HG02678 (cell line): Measurements from ENCODE around the gene CBS.
"Not testable (repeated sequence)": the region's sequence is repeated elsewhere in the genome, so short reads cannot be mapped to it uniquely, and the experiment has no call there.

Experiments used
- ATAC-seq: cut with Tn5 transposase; IDR thresholded peaks from one replicate; pipeline ENCODE4 v1.9.1; 2021; ENCODE audit warnings: mild to moderate bottlenecking, moderate library complexity; ENCODE audit not compliant: unreplicated experiment

Gene CBS

DNA sequence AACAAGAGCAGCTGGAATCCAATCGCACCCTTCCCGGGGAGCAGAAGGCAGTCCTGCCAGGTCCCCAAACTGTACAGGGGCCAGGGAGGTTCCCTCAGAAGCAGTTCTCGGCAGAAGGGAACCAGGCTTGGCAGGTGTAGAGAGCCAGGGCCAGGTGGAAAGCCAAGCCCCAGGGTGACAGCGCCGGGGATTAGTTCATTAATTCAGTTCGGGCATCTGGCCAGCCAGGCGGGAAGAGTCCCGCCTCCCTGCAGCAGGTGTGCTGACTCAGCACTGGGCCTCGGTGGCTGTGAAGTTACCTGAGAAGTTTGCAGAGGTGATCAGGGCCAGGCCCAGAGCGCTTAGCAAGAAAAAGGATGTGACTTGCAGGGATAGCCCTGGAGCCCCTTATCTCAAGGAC, 6.0 kb downstream of the CBS start:
- not testable (repeated sequence) for ATAC-seq

DNA sequence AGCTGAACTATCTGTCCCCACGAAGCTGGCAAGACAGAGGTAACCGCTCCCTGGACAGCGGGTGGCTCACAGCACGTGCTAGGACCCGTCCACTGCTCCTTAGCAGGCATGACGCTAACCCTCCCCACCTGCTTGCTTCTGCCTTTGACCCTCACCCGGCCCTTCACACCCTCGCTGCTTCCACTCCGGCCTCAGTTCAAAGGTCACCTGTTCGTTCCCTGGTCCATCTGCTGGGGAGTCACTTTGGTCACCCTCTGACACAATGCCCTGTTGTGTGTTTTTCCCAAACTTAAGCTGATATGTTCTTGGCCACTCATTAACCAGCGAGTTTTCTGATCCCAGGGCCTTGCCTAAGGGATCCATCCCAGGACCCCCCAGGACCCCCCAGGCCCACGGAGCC, 7.6 kb downstream of the CBS start:
- ATAC-seq = not testable (repeated sequence)

DNA sequence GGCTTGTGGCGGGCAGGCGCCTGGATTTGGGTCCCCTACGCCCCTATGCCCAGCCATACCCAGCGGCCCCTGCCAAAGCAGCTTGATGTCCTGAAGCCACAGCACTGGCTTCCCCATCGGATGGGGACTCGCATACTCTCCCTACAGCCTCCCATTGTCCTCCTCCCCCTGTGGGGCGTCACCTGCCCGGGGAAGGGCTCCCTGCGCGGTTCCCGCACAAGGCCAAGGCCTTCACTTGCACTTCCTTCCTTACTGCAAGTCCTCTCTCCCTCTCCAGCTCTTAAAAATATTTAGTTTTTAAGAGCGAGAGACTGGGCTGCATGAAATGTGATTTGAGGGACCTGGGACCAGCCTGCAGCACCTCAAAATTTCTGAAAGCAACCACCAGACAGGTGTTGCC, 8.9 kb downstream of the CBS start:
- not testable (repeated sequence) for ATAC-seq

DNA sequence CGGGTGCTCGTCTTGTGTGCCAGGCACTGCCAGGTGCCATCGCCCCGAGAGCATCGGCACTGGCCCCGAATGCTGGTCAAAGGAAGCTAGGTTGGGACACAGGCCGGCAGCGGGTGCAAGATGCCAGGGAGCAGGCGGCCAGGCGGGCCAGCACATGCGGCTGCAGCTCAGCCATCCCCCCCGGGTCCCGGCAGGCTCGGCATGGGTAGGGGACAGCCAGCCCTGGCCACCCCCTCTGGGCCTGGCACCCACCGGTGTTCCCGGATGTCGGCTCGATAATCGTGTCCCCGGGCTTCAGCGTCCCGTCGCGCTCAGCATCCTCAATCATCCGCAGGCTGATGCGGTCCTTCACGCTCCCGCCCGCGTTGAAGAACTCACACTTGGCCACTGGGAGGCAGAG, 9.6 kb downstream of the CBS start:
- not testable (repeated sequence) for ATAC-seq

DNA sequence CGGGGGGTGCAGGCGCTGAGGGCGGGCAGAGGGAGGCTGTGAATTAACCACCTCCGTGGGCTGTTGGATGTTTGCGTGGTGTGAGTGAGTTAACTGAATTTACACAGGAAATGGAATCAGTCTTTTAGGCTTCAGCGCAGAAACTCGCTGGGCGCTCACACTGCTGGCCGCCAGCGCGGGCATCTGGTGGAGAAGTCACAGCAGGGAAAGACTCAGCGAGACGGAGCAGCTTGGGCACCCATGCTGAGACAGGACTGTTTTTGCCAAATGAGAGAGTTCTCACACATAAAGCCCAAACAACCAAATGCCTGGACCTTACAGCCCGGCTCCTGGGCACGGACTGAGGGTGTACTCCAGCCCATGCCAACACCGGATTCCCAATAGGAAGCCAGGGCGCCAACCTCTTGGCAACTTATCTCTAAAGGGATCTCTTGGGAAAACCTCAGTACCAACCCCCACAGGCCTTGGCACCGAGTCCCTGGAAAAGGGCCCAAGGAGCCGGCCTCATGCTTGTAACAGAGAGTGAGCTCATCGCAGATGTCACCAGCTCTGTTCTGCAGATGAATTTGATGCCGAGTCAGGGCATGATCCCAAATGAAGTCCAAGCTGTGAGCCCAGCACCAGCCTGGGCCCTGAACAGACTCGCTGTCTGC, 11.2 kb downstream of the CBS start:
- ATAC-seq = not testable (repeated sequence)

DNA sequence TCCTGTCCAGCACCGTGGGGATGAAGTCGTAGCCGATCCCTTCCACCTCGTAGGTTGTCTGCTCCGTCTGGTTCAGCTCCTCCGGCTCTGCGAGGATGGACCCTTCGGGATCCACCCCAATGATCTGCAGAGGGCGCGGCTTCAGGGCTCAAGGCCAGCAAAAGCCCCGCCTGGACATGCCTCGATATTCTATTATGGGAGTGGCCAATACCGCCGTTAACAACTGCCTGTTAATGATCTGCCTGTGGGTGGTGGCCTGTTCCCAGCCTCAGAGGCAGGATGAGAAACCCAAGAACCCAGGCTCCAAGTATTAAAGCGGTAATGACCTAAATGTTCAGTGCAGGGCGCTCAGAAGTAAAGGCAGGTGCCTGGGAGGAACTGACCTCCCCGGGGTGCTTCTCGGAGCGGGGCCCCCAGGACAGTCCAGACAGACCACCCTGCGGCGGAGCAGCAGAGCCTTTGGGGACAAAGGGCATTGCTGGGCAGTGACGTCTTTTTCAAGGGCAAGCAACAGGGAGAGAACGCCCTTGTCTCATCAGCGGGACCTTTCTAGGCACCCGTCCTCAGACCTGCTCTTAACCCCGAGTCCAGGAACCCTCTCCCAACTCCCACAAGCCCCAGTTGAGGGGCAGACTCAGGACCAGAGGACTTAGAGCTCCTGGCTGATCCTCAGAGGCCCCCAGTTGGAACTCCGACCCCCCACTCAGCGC, 12.5 kb downstream of the CBS start:
- not testable (repeated sequence) for ATAC-seq

DNA sequence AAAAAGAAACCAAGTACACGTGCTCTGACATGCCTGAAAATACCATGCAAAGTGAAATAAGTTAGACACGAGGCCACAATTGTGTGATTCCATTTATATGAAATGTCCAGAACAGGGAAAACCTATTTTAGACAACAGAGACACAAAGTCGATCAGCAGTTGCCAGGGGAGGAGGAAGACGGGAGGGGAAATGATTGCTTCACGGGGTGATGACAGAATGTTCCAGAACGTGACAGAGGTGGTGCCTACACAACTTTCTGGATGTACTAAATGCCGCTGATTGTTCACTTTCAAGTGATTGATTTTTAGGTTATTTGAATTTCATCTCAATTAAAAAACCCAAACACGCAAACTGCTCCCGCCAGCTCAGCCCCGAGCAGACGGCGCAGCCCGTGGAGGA, 22.5 kb downstream of the CBS start:
- not testable (repeated sequence) for ATAC-seq

DNA sequence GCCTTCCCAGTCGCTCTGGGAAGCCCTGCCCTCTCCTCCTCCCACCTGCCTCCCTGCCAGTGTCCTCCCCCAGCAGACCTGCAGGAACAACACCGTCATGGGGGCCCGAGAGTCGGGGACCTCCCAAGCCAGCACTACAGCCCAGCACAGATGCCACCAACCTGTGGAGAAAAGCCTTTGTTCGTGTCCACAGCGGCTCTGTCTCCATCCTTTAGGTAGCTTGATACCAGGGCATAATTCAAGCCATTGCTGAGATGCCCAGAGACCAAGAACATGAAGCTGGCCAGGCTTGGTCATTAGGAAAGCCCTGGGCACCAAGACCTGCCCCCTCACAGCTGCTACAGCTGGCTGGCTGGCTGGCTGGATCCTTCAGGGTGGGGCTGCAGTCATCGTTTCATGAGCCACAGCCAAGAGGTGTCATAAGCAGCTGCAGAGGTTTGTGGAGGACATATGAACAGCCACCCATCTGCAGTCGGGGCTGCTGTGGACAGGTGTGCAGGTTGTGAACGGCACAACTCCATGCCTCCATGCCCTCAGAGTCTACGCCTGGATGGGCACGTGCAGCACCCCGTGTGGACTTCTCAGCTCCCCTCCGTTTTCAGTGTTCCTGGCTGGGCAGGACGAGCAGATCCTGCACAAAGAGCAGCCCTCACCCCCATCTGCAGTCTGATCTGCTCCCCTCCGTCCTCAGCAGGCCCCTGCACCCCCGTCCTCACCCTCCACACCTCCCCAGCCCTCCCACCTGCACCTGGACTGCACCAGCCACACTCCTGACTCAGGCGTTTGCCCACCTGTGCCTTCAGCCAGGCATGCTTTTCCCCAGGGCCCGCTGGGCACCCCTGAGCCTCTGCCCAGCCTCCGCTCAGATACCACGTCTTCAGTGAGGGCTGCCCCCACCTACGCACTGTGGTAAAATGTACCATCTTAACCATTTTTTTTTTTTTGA, 29.5 kb downstream of the CBS start:
- not testable (repeated sequence) for ATAC-seq

DNA sequence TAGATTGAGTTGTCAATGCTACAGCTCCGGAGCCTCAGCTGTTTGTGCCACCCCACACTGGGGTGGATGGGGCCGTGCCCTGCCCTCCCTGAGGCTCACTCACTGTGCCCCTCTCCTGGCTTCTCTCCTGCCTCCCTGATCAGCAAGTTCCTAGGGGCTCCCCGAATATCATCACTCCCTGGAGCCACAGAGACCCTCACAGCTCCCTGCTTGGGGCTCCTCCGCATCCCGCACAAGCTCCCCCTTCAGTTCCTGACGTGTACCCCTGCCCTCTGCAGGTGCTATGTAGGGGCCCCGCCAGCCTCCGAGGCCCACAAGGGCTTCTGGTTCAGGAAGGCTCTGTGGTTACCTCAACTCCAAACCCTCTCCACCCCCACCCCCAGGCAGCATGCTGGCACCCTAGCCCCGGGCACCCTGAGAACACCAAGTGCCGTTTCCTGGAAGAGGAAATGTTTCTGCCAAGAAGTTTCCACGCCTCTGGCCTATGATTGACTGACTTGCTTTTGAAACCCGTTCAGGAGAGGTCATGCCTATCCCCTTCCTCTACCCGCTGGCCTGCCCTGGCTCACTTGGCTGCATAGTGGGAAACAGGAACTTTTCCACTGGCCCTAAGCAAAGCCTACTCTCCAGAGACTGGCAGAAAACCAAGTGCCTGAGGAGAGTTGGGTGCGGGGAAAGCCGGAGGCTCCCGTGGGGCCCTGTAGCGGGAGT, 30.3 kb downstream of the CBS start:
- not testable (repeated sequence) for ATAC-seq

DNA sequence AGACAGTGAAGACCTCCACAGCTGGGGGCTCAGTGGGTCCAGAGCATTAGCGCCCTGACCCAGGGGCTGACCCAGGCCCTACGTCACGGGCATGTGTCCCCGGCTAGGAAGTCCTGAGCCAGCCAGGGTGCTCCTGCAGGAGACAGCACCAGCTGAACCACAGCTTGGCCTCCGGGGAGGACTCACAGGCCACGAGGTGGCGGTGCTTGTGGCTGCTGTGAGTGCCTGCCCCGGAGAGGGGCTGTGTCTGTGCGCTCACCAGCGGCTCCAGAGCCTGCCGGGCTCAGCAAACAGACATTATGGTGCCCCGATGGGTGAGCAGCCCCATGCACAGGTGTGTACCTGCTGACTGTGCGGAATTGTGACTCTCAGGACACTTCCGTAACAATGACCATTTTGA, 31.1 kb downstream of the CBS start:
- ATAC-seq = not testable (repeated sequence)

DNA sequence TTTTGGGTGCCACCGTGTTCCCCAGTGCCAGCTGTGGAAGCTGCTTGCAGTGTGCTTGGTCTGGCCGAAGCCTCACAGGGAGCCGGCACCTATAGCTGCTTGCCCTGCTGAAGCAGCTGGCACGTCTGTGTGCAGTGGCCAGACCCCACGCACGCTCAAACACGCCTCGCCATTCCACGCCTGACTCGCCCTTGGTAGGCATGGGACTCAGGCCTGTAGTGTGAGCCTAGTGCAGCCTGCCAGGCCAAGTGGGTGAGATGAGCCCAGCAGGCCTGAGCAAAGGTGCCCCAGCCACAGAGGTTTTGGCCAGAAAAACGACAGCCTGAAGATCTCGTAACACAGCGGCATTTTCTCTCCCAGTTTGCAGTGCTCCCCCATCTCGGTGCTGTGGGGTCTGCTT, 32.3 kb downstream of the CBS start:
- not testable (repeated sequence) for ATAC-seq

DNA sequence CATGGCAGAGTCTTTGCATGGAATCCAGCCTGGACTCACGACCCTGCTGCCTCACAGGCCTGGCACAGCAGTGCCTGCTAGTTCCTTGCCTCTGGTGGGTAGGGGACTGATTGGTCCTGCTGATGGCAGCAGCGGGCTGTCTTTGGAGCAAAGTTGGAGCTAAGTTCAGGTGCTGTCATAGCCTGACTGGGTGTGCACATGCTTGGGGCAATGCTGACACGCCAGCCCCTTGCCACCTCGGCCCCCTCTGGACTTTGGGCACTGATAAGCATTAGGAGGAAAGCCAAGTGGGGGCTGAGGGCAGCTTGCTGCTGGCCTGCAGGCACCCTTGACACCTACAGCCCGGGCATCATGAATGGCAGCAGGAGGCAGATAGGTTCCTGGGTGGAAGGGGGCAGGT, 33.5 kb downstream of the CBS start:
- ATAC-seq = not testable (repeated sequence)

DNA sequence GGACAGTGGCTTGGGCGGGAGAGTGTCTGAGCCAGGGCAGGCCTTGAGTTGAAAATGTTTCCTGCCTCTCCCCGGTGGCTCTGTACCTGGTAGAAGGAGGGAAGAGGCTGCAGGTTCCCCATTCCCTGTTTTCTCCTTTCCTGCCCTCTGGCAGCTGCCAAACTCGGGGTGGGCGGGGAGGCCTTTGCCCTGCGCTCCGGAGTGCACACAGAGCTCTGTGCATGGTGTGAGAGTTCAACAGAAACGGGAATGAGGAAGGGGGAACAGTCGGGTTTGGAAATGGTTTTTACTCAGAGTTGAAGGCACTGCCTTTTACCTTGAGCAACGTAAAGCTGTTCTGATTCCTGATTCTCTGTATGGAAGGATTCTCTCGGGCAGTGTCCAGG, 37.0 kb downstream of the CBS start:
- ATAC-seq = not testable (repeated sequence)

DNA sequence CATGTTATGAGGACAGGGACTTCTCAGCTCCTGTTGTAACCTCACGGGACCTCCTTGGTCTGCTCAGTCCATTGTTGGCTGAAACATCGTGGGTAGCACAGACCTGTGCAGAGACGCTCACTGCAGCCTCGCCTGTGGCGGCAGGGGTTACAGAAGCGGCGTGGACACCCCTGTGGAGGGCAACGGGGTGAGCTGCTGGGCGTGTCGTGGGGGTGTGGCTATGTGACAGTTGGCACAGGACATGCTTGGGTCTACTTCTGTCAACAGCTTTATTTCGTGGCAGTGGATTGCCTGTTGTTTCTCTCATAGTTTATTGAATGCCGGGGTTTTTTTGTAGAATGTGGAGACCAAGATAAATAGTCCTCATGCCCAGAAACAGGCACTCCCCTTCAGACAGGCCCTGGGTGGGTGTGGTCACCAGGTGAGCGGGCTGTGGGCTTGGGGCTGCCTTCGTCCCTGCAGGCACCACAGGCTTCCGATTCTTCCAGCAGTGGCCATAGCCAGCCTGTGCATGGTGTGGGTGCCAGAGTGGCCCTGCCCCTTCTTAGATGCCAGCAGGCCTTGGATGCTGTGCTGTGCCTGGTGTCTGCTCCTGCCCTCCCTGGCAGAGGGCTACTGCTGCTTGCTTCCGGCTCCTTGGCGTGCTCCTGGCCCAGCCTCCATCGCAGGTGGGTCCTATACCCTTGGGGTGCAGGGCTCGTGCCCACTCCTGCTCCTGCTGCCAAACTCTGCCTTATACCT, 37.5 kb downstream of the CBS start:
- ATAC-seq = not testable (repeated sequence)

DNA sequence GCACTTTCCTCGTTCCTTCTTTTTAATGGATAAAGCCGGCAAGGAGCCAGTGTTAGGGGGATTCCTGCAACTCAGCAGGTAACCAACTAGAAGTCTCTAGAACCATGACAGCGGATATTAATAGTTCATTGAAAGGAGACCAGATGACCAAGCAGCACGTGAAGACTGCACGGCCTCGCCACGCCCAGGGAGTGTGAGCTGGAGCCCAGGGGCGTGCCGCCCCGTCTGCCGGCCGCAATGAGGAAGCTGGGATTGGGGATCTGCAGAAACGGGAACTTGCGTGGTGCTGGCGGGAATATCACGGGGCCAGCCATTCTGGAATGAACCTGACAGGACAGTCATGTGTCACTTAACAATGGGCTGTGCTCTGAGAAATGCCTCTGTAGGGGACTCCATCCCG, 38.7 kb downstream of the CBS start:
- ATAC-seq = not testable (repeated sequence)

DNA sequence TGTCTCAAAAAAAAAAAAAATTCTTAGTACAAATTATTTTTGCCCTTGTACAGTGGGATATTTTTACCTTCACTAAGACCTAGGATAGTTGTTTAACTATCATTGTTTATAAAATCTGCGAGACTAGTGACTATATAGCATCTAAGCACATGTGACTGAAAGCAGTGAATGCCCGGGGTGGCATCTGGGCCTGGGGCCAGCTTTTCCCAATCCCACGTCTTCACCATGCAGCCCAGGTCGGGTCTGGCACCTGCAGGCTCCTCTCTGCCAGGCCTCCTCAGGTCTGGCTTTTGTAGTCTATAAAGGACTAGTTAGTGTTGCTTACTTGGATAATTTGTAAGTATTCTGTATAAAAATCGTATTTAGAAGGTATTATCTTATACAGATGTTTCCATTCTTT, 40.8 kb downstream of the CBS start:
- no peak for ATAC-seq

DNA sequence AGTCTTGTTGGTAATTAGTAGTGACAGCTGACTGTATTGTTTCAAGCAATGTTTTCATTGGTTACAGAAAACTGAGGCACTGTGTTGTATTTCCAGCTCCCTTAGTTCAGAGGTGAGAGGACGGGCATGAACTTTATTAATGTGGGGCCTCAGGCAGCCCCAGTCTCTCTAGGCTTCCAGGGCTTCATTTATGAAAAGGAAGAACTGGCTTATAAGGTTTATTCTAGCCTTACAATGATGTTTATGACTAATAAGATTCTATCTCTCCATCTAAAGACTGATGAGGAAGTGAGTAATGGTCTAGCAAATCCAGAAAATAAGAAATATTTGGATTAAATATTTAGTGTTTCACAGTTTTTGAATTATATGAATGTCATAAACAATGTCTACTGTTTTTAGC, 41.5 kb downstream of the CBS start:
- no peak for ATAC-seq

DNA sequence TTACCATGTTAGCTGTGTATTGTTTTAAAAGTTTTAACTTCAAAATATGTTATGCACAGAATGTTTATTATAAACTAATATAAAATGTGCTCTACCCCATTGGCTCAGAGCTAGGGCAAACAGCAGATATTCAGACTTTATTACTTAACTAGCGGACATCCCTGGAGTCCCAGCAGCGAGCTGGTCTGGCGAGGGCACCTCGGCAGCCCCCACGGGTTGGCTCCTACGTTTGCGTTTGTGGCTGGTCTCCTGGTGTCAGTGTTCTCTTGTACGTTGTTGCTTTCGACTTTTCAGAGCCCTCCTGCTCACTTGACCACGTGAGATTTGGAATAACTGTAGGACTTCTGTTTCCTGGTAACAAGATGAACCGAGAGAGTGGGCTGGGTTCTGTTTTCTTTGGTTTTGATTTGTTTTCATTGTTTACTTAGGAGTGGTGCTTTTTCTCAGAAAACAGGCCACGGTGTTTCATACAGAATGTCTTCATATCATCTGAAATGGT, 44.5 kb downstream of the CBS start:
- ATAC-seq = no peak

DNA sequence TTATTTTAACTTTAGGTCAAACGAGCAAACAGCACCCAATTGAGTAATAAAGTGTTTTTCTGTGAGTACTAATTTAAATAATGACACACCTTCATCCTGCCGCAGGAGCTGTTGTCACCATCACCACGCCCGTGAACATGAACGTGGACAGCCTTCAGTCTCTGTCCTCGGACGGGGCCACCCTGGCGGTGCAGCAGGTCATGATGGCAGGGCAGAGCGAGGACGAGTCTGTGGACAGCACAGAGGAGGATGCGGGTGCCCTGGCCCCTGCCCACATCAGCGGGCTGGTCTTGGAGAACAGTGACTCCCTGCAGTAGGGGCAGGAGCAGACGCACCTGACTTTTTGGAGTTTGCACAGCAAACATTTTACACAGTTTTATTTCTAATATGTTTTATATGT, 45.9 kb downstream of the CBS start:
- no peak for ATAC-seq
